Stimulated activated naive CD8-positive, alpha-beta T cell treated with anti-CD3 and anti-CD28 coated beads, Interleukin-15, Interleukin-2, amounts not matched to agents 100 U/mL and 50 U/mL, for 24 hours (primary cell): ENCODE results near the gene APBA2.
"Not testable (repeated sequence)": the region's sequence is repeated elsewhere in the genome, so short reads cannot be mapped to it uniquely, and the experiment has no call there.

Experiments
- ATAC-seq: fragments of 150-1000 bp; cut with Tn5 transposase; one replicate; pipeline ENCODE4 v1.10.0; 2021
- DNase-seq: peaks from one replicate; pipeline ENCODE4 v3.0.0; 2021

Gene APBA2

DNA sequence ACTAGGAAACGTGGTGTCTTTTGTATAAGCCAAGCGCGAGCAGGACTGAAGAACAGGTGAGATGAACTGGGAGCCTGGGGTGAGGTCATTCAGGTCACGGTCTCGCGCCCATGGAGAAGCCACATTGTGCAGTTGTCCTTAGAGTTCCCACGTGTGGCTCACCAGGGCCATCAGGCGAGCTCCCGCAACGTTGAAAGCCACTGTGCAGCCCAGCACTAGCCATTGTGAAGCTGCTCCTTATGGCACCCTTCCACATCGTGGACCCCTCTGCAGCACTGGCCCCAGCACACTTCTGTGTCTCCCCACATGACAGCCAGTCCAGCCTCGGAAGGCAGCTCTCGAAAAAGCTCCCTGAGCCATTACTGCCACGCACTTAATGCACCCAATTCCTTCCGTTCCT, 7.6 kb upstream of the APBA2 start:
- DNase-seq: no peak
- ATAC-seq: no peak

DNA sequence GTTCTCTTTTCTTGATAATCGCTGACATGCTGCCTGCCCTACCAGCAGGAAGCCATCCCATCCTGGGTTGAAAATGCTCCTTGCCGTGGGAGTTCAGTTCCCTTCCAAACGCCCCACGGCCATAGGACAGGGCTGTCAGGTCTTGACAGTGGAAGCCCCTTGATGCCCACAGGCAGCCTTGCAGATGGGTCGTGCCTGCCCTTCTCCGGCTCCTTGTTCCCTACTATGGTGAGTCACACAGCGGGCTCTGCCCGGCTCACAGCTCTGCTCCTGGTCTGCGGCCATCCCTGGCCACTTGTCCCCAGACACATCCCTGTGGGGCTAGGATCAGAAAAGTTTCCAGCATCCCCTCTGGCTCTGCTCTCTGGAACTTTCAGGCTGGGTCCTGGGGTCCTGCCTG, 6.2 kb upstream of the APBA2 start:
- no peak for DNase-seq
- ATAC-seq: no peak

DNA sequence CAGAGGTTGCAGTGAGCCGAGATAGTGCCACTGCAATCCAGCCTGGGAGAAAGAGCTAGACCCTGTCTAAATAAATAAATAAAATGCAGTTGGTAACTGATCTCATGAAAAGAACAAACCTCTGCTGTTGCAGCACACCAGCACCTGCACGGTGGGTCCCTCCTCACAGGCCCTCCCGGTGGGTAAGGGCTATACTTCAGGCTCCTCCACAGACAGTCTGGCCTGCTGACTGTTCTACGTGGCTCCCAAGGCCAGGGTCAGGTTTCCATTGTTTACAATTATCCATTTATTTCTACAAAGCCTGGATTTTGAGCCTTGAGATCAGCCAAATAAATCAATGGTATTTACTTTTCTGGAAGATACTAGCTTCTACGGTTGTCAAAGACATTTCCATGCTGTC, 5.1 kb upstream of the APBA2 start:
- no peak for ATAC-seq
- no peak for DNase-seq

DNA sequence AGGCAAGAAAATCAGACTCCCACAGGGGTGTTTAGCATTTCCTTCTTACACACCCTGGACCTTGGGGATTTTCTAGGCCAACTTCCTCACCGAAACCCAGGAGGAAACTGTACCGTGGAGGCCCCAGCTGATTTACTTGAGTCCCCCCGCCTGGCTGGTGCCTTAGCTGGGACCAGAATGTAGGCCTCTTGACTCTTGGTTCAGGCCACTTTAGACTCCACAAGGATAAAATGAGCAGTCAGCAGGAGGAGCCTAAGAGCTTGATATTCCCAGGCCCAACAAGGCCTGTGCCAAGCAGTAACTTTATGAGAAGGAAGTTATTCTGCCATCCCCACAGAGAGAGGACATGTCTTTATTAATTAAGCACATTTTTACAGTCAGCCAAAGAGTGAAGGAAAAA, 4.6 kb upstream of the APBA2 start:
- ATAC-seq (no peak), DNase-seq (no peak)

DNA sequence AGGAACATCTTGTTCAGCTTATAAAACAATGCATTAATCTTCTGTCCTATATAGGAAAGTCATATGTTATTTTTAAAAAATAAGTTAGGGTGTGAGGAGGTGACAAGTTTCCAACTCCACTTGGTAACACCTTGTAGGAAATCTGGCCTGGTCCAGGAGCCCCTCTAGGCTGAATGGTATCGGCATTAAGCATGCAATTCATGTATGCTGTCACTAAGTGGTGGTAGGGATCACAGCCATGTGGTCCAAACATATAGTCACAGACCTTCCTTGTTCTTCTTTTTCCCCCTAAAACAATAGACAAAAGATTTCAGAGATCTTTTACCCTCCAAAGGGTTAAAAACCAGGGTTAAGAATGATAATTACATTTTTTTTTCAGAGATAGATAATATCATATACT, 4.2 kb upstream of the APBA2 start:
- no peak for DNase-seq
- no peak for ATAC-seq

DNA sequence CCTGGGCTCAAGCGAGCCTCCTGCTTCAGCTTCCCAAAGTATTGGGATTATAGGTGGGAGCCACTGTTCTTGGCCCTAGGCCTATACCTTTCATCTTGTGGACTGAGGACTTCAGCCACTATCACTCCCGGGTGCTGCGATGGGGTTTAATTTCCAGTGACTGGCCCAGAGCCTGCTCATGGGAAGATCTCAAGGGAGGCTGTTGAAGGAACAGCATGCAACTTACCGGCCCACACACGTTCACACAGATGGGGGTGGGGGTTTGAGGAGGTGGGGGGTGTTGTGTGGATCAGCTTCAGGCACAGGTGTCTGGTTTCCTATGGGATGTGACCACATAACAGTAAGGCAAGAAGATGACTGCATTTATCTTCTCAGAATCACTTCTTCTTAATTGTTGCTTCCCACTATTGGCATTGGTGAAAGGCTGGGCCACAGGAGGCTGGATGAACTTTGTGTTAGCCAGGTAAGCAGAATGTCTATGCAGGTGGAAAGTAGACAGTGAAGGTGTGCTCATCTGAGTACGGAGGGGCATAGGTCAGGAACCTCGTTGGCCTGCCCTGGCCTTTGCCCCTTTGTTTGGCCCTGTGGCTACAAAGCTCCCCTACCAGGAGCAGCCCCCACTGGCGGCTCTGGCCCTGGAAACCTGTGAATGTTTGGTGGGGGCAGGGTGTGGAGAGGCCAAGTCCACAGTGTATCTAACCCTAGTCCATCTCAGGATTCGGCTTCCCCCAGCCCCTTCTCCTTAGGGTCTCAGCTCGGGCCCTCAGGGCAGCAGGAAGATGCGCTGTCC, 1.4 kb upstream of the APBA2 start:
- ATAC-seq (no peak), DNase-seq (no peak)

DNA sequence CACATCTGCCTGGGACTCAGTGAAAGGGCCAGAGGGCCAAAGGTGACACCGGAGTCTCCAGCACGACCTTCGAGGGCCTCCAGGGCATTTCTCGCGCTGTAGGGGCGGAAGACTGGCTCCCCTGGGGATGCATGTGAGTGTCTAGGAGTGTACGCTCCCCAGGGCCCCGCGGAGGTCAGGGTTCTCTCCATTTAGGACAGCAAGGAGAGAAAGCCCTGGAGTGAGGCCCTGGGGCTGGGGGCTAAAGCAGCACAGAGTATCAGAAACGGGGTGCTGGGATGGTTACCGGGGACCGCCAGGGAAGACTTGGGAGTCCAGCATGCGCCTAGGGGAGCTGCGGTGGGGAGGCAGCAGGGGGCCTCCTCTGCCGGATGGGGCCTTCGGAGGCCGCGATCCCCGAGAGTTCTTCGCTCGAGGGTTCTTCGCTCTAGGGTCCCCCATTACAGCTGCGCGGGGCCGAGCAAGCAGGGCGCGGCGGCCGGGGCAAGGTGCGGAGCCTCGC, 595 bp upstream of the APBA2 start:
- DNase-seq (peak; percentile 37), ATAC-seq (no peak)

DNA sequence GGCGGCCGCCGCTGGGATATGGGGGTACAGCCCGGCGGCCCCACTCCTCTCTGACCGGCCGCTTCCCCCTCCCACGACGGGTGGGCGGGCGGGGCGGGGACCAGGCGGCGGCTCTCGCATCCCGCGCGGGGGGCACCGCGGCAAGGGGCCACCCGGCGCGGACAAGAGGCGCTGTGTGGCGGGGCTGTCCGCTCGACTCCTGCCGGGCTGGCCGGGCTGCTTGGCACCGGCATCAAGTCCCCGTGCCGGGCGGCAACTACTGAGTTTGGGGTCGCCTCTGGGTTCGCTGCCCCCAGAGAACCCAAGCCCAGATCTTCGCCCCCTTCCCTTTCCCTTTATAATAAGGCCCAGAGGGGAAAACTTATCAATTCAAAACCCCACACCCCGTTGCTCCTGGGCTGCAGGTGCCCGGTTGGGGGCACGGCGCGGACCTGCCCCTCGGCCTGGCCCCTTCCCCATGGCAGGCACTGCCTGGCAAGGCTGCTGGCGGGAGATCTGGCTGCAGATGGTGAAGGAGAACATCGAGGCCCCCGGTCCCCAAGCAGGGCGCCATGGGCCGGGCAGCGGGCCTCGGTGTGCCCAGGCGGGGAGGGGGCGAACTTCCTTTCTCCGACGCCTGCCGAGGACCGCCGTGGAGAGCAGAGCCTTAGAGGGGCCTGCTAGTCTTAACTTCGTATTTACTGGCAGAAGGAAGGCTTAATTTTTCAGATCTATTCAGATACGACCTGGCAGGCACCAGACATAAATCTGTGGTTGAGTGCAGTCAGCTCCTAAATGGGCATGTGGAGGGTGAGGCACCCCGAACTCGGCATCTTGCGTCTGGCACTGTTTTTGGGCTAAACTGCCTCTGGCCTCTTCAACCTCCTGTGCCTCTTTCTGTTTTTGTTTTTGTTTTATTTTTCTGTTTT, 911 bp downstream of the APBA2 start:
- DNase-seq: no peak
- peak; percentile 1 for ATAC-seq

DNA sequence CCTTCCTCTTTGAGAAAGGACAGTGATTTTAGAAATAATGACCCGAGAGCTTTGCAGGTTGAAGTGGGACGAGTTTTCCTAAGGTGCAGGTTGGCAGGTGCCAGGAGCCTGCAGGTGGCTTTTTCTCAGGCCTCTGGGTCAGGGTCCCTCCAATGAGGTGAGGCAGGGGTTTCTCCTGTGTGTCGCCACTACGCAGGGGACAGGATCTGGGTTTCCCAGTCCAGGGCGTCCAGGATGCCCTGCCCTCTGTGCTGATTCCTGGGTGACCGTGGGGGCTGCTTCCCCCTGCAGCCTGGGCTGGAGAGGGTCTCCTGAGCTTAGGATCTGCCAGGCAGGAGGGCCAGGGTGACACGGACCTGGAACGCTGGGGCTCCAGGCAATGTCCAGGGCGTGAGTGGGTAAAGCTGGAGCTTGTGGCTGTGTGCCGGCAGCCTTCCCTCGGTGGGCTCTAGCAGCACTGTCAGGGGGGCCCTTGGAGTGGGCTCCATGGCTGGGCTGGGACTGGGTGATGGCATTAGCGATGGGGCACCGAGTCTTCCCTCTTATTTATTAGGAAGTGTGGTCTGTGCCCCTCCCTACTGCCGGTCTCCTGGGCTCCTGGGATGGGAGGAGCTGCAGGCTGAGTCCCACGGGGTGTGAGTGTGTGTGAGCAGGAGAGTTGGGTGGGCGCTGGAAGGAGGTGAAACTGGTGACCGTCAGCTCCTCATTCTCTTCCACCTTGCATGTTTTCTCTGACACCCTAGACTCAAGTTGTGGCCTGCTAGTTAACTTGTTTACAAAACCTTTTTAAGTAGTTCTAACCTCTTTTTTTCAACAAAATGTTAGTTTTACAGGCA, 1.8 kb downstream of the APBA2 start:
- no peak for DNase-seq

DNA sequence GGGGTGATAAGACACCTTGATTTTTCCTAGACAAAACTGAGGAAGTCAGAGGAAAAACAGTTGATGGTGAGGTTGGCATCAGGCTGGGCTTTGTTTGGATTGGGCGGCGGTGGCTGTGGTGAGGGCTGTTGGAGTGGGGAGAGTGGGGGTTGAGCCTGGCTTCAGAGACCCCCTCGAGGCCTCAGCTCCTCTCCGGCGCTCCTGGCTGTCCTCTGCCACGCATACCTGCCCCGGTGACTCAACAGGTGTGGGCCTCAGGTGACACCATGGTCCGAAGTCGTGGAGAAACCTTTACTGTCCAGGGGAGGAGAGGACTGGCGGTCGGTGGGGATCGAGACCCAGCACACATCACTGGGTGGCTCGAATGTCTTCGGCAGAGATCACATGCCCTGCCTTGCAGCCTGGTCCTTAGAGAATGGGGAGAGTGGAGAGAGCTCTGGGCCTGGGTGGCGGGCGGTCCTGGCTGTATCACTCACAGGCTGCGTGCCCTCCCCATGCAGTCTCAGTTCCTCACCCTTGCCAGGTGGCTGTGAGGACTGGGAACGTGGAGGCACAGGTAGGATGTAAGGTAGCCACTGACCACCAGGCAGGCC, 2.6 kb downstream of the APBA2 start:
- DNase-seq: no peak
- no peak for ATAC-seq

More for the DNA sequence above, 1.8 kb downstream of the APBA2 start:
- ATAC-seq: no peak

DNA sequence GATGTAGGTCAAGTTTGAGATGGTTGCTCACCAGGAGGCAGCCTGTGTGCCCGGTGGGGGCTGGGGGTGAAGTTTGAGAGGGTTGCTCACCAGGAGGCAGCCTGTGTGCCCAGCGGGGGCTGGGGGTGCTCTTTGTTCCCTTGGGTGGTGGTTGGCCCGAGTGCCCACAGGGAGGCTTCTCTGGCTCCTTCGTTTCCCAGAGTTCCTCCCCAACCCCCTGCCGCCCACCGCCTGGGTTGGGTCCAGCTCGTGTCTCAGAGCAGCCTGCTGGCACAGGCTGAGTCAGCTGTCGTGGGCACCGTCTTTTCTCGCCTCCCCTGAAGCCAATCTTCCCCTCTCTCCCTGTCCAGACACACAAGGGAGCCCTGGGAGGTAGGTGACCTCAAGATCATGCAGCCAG, 3.1 kb downstream of the APBA2 start:
- DNase-seq (no peak), ATAC-seq (no peak)

DNA sequence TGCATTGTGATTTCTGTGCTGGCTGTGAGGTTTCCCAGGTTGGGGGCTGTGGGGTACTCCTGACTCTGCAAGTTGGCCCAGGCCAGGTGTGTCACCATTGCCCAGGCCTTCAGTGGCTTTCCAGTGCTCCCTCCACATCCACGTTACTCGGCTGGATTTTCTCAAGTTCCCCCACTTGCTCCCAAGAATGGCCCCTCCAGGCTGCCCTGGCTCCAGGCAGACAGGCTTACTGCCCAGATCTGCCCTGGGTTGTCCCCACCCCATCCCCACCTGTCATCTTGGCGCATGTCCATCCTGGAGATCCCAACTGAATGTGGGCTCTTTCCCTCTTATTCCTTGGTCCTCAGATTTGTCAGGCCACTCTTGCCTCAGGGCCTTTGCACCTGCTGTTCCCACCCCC, 3.6 kb downstream of the APBA2 start:
- ATAC-seq (no peak), DNase-seq (no peak)

DNA sequence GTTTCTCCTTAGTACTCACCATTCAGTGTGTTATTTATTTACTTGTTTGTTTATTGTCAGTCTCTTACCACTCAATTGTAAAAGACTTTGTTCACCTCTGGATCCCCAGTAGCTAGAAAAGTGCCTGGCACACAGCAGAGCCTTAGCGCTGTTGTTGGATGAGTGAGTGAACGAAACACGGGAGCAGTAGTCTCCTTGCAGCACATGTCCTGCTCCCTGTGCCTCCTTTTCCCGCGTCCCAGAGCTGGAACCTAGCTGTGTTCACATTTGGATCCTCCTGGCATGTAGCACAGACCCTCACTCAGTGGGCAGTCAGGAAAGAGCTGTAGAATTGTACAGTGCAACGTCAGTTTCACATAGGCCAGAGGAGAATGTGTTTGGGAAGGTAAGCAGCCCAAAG, 4.1 kb downstream of the APBA2 start:
- ATAC-seq, DNase-seq: not testable (repeated sequence)

DNA sequence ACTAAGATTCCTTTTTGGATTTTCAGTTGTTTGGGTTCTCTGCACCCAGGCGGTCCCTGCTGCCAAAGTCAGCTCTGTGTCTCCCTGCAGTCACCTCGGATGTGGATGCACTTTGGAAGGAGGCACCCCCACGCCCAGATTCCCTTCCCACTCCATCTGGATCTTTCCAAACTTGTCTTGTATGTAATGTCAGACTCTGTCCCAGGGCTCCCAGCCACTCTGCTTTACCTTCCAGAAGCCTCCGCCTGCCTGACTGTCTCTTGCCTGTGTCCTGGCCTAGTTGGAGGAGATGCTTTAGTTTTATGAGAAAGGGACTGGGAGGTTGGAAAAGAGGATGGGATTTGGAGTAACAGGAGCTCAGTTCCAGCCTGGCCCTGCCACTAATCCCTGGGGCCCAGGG, 4.5 kb downstream of the APBA2 start:
- not testable (repeated sequence) for DNase-seq

DNA sequence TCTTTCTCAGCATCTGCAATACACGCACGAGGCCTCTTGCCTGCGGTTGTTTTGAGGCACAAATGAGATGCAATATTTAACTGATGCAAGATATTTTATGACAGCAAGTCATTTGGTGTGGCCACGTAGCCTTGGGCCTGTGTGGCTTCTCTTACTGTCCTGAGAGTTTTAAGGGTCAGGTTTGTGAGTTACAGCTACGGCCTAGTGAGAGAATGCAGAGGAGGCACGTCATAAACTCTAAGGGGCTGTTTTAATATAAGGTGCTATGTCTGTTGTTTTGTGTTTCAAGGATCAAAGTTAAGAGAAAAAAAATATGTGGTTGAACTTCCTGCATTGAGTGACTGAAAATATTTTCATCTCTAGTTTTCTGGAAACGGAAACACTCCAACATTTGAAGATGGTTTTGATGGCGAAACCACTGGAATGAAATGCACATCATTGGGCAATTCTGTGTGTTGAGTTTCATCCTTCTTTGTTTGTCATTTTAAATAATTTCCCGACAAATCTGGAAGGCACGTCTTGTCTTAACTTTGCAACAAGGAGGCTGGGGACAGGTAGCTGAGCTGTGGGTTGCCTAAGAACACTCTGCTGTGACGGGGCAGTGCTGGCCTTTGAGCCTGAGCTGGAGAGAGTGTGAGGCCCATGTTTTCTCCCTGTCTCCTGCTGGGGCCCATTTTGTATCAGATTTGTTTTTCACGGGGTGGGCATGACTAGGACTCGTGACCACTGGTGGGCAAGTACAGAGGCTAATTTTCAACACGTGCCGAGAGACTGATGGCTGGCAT, 5.1 kb downstream of the APBA2 start:
- peak; percentile 7 for ATAC-seq

More for the DNA sequence above, 4.5 kb downstream of the APBA2 start:
- ATAC-seq: not testable (repeated sequence)

DNA sequence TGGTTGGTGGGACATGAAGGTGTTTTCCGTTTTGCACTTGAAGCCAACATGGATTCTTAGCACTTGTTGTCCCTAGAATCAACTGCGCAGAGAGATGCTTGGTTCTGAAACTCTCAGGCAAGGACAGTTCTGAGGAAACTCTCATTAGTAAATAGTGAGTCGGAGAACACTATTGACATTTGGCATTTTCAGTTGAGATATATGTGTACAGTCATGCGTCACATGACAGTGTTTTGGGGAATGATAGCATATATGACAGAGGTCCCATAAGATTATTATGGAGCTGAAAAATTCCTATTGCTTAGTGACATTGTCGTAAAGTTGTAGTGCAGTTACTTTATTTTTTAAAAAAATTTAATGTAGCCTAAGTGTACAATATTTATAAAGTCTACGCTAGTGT, 5.8 kb downstream of the APBA2 start:
- no peak for DNase-seq

More for the DNA sequence above, 5.1 kb downstream of the APBA2 start:
- DNase-seq: no peak

DNA sequence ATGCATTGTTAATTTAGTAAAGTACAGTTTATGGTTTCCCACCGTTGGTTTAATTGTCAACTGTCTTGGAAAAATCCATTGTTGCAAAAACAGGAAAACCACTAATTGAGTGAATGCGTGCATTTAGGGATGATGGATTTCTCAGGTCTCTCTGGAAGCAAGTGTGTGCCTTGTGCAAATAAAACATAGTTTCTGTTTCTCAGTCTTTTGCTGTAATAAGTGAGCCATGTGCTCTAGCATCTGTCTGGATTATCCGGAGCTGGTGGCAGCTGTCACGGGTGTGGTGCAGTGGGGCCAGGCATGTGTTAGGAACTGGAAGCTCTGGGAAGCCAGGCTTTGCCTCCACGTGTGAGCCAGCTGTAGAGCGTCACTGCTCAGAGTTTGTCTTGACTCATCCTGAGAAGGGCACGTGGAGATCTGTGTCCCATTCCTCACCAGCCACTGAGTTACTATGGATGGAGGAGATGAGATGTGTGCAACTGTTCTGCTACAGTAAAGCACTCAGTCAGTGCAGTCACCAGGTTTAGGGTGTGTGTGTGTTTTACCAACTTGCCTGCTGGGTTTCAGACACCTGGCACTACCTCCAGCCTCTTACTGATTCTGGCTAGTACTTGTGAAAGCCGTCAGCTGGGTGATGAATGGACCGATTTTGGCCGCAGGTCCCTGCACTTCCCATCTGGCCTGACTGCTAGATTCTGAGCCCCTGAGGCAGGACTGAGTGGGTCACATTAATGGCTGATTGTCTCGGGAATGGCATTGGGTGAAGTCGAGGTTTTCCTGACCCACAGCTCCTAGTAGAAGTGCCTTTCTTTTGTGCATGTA, 7.2 kb downstream of the APBA2 start:
- DNase-seq (no peak), ATAC-seq (no peak)

More for the DNA sequence above, 5.8 kb downstream of the APBA2 start:
- peak; percentile 42 for ATAC-seq

DNA sequence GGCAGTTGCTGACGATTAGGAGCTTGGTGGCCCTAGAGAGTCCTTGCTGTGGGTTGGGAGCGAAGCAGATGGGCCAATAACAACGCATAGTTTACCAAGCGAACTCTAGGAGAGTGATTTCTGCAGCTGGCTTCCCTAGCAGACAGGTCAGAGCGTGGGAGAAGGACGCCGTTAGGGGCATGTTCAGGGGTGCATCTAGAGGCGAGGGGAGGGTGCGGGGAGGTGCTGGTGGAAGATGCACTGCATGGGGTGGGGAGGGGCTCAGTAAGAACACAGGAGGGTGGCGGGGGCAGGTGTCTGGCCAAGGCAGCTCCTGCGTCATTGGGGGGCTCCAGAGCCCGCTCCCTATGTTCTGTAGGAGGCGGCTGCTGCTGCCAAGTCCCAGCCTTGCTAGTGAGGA, 8.9 kb downstream of the APBA2 start:
- ATAC-seq (no peak), DNase-seq (no peak)

DNA sequence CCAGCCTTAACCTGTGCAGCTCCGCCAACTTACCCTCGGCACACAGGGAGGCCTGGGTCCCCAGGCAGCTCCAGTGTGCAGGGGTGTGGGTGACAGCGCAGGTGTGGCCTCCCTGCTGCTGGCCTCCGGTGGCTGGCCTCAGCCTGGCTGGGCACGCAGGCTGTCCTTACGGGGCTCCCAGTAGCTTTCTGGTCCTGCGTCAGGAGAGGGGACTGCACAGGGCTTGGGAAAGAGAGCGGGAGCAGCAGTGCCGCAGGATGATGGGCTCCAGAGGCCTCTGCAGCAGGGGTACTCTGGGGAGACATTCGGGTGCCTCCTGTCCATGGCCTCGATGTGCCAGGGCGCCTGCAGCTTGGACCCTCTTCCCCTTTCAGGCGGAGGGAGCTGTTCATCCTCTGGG, 9.4 kb downstream of the APBA2 start:
- ATAC-seq: no peak

DNA sequence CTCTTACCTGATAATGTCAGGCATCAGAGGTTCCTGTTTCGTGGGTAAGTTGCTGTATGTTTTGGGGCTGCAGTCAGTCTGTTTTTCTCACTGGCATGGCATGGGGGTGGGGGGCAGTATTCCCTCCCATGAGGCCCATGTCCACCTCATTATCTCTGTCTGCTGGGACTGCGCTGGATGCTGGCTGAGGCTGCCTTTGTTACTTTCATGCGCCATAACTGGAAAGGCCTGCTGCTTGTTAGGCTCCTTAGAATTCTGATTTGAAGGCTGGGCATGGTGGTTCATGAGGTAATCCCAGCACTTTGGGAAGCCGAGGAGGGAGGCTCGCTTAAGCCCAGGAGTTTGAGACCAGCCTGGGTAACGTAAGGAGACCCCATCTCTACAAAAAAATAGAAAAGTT, 9.8 kb downstream of the APBA2 start:
- ATAC-seq (no peak), DNase-seq (no peak)

More for the DNA sequence above, 9.4 kb downstream of the APBA2 start:
- DNase-seq: no peak
